Medulla oblongata (tissue), 1 donor: Measurements from ENCODE around the gene ZNF37A.
"Not testable (repeated sequence)": the region's sequence is repeated elsewhere in the genome, so short reads cannot be mapped to it uniquely, and the experiment has no call there.

Experiments used
- DNase-seq: peaks from one replicate; pipeline ENCODE4 v3.0.0-alpha.2; 2015; ENCODE audit errors: extremely low spot score

The ZNF37A gene

GRCh38 chr10:38150891-38151463, 56.8 kb downstream of the ZNF37A start:
- DNase-seq = not testable (repeated sequence)

- no peak for DNase-seq
These were observed 62.5 kb downstream of the ZNF37A start for GRCh38 chr10:38156416-38157269.

- no peak for DNase-seq
These were observed 63.1 kb downstream of the ZNF37A start for GRCh38 chr10:38157270-38157685.

GRCh38 chr10:38159004-38159403, 64.9 kb downstream of the ZNF37A start:
- no peak for DNase-seq

- DNase-seq = no peak
These were observed 69.5 kb downstream of the ZNF37A start for GRCh38 chr10:38163617-38164016.

GRCh38 chr10:38174336-38174735, 80.2 kb downstream of the ZNF37A start:
- no peak for DNase-seq

GRCh38 chr10:38184477-38184876, 90.3 kb downstream of the ZNF37A start:
- no peak for DNase-seq
